ENCODE data around the gene CXXC4.

- TF ChIP-seq, protein P1, sequence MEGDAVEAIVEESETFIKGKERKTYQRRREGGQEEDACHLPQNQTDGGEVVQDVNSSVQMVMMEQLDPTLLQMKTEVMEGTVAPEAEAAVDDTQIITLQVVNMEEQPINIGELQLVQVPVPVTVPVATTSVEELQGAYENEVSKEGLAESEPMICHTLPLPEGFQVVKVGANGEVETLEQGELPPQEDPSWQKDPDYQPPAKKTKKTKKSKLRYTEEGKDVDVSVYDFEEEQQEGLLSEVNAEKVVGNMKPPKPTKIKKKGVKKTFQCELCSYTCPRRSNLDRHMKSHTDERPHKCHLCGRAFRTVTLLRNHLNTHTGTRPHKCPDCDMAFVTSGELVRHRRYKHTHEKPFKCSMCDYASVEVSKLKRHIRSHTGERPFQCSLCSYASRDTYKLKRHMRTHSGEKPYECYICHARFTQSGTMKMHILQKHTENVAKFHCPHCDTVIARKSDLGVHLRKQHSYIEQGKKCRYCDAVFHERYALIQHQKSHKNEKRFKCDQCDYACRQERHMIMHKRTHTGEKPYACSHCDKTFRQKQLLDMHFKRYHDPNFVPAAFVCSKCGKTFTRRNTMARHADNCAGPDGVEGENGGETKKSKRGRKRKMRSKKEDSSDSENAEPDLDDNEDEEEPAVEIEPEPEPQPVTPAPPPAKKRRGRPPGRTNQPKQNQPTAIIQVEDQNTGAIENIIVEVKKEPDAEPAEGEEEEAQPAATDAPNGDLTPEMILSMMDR (IDR thresholded peaks at IDR 0.05; ENCODE audit: low read depth, low read length): no peak
- TF ChIP-seq EZH2phosphoT487 (IDR thresholded peaks at IDR 0.05; ENCODE audit: low read depth): no peak
Measured at GRCh38 chr4:104457308-104457981, 37.2 kb downstream of the CXXC4 start.
